ENCODE data around the gene LECT2.

LECT2 gene

GRCh38 chr5:135990528-135991255 is 35.9 kb upstream of the LECT2 start:
- Histone ChIP-seq H3K9me3 (ENCODE audit: insufficient read depth, low read length) (no peaks in the 10 kb centered on the region), H3K4me3 (ENCODE audit: insufficient read length, low read depth) (no peak overlapping the region), H3K4me1 (ENCODE audit: insufficient read depth, insufficient read length) (no peaks in the 10 kb centered on the region), H3K9ac (ENCODE audit: insufficient read length, low read depth) (no peak overlapping the region), H3K36me3 (ENCODE audit: insufficient read depth, insufficient read length, low read length) (no peaks in the 10 kb centered on the region), H3K27me3 (ENCODE audit: insufficient read depth, insufficient read length) (no peaks in the 10 kb centered on the region)
- DNase-seq (ENCODE audit: low read depth, low spot score), result no peak
- no peak for TF ChIP-seq SUZ12 (IDR thresholded peaks at IDR 0.05; ENCODE audit: extremely low read depth, insufficient read depth, insufficient read length)
- TF ChIP-seq ZNF274 (IDR thresholded peaks at IDR 0.05; ENCODE audit: low read depth, low read length), result no peak
- no peak for TF ChIP-seq YY1 (IDR thresholded peaks at IDR 0.05; ENCODE audit: insufficient read depth, insufficient read length)

GRCh38 chr5:135989686-135990085 is 34.9 kb upstream of the LECT2 start:
- Histone ChIP-seq H3K27me3 (ENCODE audit: insufficient read depth, insufficient read length) (no peaks in the 10 kb centered on the region), H3K9me3 (ENCODE audit: insufficient read depth, low read length) (no peaks in the 10 kb centered on the region), H3K4me1 (ENCODE audit: insufficient read depth, insufficient read length) (no peaks in the 10 kb centered on the region), H3K36me3 (ENCODE audit: insufficient read depth, insufficient read length, low read length) (no peaks in the 10 kb centered on the region), H3K4me3 (ENCODE audit: insufficient read length, low read depth) (no peak overlapping the region), H3K9ac (ENCODE audit: insufficient read length, low read depth) (no peak overlapping the region)
- TF ChIP-seq SUZ12 (IDR thresholded peaks at IDR 0.05; ENCODE audit: extremely low read depth, insufficient read depth, insufficient read length) (no peak), YY1 (IDR thresholded peaks at IDR 0.05; ENCODE audit: insufficient read depth, insufficient read length) (no peak), ZNF274 (IDR thresholded peaks at IDR 0.05; ENCODE audit: low read depth, low read length) (no peak)
- no peak for DNase-seq (ENCODE audit: low read depth, low spot score)

- no peak overlapping the region for H3K9ac ChIP-seq (ENCODE audit: insufficient read length, low read depth)
- no peaks in the 10 kb centered on the region for H3K27me3 ChIP-seq (ENCODE audit: insufficient read depth, insufficient read length)
- no peak overlapping the region for H3K4me3 ChIP-seq (ENCODE audit: insufficient read length, low read depth)
- DNase-seq (ENCODE audit: low read depth, low spot score), result no peak
- H3K36me3 ChIP-seq (ENCODE audit: insufficient read depth, insufficient read length, low read length), result no peaks in the 10 kb centered on the region
- H3K4me1 ChIP-seq (ENCODE audit: insufficient read depth, insufficient read length), result no peaks in the 10 kb centered on the region
- no peak for TF ChIP-seq ZNF274 (IDR thresholded peaks at IDR 0.05; ENCODE audit: low read depth, low read length)
- no peak for TF ChIP-seq SUZ12 (IDR thresholded peaks at IDR 0.05; ENCODE audit: extremely low read depth, insufficient read depth, insufficient read length)
- TF ChIP-seq YY1 (IDR thresholded peaks at IDR 0.05; ENCODE audit: insufficient read depth, insufficient read length), result no peak
- H3K9me3 ChIP-seq (ENCODE audit: insufficient read depth, low read length), result no peaks in the 10 kb centered on the region
Observed at GRCh38 chr5:135988546-135988945, 33.8 kb upstream of the LECT2 start.

GRCh38 chr5:135986891-135987401 is 32.2 kb upstream of the LECT2 start:
- DNase-seq (ENCODE audit: low read depth, low spot score), result no peak
- Histone ChIP-seq H3K9ac (ENCODE audit: insufficient read length, low read depth) (no peak overlapping the region), H3K9me3 (ENCODE audit: insufficient read depth, low read length) (no peaks in the 10 kb centered on the region), H3K4me1 (ENCODE audit: insufficient read depth, insufficient read length) (no peaks in the 10 kb centered on the region), H3K36me3 (ENCODE audit: insufficient read depth, insufficient read length, low read length) (no peaks in the 10 kb centered on the region), H3K4me3 (ENCODE audit: insufficient read length, low read depth) (no peak overlapping the region), H3K27me3 (ENCODE audit: insufficient read depth, insufficient read length) (no peaks in the 10 kb centered on the region)
- TF ChIP-seq ZNF274 (IDR thresholded peaks at IDR 0.05; ENCODE audit: low read depth, low read length) (no peak), SUZ12 (IDR thresholded peaks at IDR 0.05; ENCODE audit: extremely low read depth, insufficient read depth, insufficient read length) (no peak), YY1 (IDR thresholded peaks at IDR 0.05; ENCODE audit: insufficient read depth, insufficient read length) (no peak)

- H3K27me3 ChIP-seq (ENCODE audit: insufficient read depth, insufficient read length), result no peaks in the 10 kb centered on the region
- TF ChIP-seq SUZ12 (IDR thresholded peaks at IDR 0.05; ENCODE audit: extremely low read depth, insufficient read depth, insufficient read length) (no peak), YY1 (IDR thresholded peaks at IDR 0.05; ENCODE audit: insufficient read depth, insufficient read length) (no peak), ZNF274 (IDR thresholded peaks at IDR 0.05; ENCODE audit: low read depth, low read length) (no peak)
- no peaks in the 10 kb centered on the region for H3K36me3 ChIP-seq (ENCODE audit: insufficient read depth, insufficient read length, low read length)
- DNase-seq (ENCODE audit: low read depth, low spot score), result no peak
- no peaks in the 10 kb centered on the region for H3K9me3 ChIP-seq (ENCODE audit: insufficient read depth, low read length)
- H3K9ac ChIP-seq (ENCODE audit: insufficient read length, low read depth), result no peak overlapping the region
- no peak overlapping the region for H3K4me3 ChIP-seq (ENCODE audit: insufficient read length, low read depth)
- H3K4me1 ChIP-seq (ENCODE audit: insufficient read depth, insufficient read length), result no peaks in the 10 kb centered on the region
Observed at GRCh38 chr5:135986401-135986800, 31.6 kb upstream of the LECT2 start.

- Histone ChIP-seq H3K4me3 (ENCODE audit: insufficient read length, low read depth) (no peak overlapping the region), H3K36me3 (ENCODE audit: insufficient read depth, insufficient read length, low read length) (no peaks in the 10 kb centered on the region)
- DNase-seq (ENCODE audit: low read depth, low spot score), result no peak
Observed at GRCh38 chr5:135985951-135986350, 31.2 kb upstream of the LECT2 start.

GRCh38 chr5:135980620-135981019 is 25.8 kb upstream of the LECT2 start:
- Histone ChIP-seq H3K4me1 (ENCODE audit: insufficient read depth, insufficient read length) (no peaks in the 10 kb centered on the region), H3K4me3 (ENCODE audit: insufficient read length, low read depth) (no peak overlapping the region), H3K9ac (ENCODE audit: insufficient read length, low read depth) (no peak overlapping the region), H3K36me3 (ENCODE audit: insufficient read depth, insufficient read length, low read length) (no peaks in the 10 kb centered on the region), H3K27me3 (ENCODE audit: insufficient read depth, insufficient read length) (no peaks in the 10 kb centered on the region), H3K9me3 (ENCODE audit: insufficient read depth, low read length) (no peaks in the 10 kb centered on the region)
- TF ChIP-seq YY1 (IDR thresholded peaks at IDR 0.05; ENCODE audit: insufficient read depth, insufficient read length), result no peak
- TF ChIP-seq ZNF274 (IDR thresholded peaks at IDR 0.05; ENCODE audit: low read depth, low read length), result no peak
- no peak for TF ChIP-seq SUZ12 (IDR thresholded peaks at IDR 0.05; ENCODE audit: extremely low read depth, insufficient read depth, insufficient read length)
- no peak for DNase-seq (ENCODE audit: low read depth, low spot score)

More at GRCh38 chr5:135985951-135986350, 31.2 kb upstream of the LECT2 start:
- no peaks in the 10 kb centered on the region for H3K27me3 ChIP-seq (ENCODE audit: insufficient read depth, insufficient read length)
- H3K9me3 ChIP-seq (ENCODE audit: insufficient read depth, low read length), result no peaks in the 10 kb centered on the region
- TF ChIP-seq ZNF274 (IDR thresholded peaks at IDR 0.05; ENCODE audit: low read depth, low read length) (no peak), SUZ12 (IDR thresholded peaks at IDR 0.05; ENCODE audit: extremely low read depth, insufficient read depth, insufficient read length) (no peak), YY1 (IDR thresholded peaks at IDR 0.05; ENCODE audit: insufficient read depth, insufficient read length) (no peak)
- no peak overlapping the region for H3K9ac ChIP-seq (ENCODE audit: insufficient read length, low read depth)
- H3K4me1 ChIP-seq (ENCODE audit: insufficient read depth, insufficient read length), result no peaks in the 10 kb centered on the region

All from NT2/D1 (cell line).